ENCODE measurements around the gene ADAM12.

DNA sequence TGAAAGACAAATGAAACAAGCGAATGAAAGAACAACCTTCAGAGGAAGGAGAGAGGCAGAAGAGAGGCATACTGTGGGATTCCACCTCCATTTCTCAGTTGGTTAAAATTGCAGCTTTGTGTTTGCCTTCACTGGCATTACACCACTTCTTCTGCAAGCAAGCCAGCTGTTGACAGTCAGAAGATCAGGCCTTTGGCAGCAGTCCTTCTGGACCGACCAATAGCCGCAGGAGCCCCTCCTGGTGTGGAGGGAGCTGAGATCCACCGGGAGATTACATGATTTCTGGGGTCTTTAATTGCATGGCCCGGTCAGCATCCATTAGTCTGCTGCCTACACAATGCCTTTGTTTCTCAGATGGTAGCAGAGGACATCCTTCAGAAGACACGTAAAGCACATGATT lies 206.7 kb downstream of the ADAM12 start:
- no peak for TF ChIP-seq EZH2 (IDR thresholded peaks at IDR 0.05; ENCODE audit: low read depth, unreplicated experiment)
- TF ChIP-seq, protein P1, sequence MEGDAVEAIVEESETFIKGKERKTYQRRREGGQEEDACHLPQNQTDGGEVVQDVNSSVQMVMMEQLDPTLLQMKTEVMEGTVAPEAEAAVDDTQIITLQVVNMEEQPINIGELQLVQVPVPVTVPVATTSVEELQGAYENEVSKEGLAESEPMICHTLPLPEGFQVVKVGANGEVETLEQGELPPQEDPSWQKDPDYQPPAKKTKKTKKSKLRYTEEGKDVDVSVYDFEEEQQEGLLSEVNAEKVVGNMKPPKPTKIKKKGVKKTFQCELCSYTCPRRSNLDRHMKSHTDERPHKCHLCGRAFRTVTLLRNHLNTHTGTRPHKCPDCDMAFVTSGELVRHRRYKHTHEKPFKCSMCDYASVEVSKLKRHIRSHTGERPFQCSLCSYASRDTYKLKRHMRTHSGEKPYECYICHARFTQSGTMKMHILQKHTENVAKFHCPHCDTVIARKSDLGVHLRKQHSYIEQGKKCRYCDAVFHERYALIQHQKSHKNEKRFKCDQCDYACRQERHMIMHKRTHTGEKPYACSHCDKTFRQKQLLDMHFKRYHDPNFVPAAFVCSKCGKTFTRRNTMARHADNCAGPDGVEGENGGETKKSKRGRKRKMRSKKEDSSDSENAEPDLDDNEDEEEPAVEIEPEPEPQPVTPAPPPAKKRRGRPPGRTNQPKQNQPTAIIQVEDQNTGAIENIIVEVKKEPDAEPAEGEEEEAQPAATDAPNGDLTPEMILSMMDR (conservative IDR thresholded peaks at IDR 0.05; ENCODE audit: low read depth in 2 of 2) = no peak
- TF ChIP-seq CREB1 (CRISPR knock-in tag; IDR thresholded peaks at IDR 0.05; ENCODE audit: low read depth) = no peak
- no peak for TF ChIP-seq EZH2phosphoT487 (IDR thresholded peaks at IDR 0.05; ENCODE audit: unreplicated experiment)
- TF ChIP-seq, protein P2, sequence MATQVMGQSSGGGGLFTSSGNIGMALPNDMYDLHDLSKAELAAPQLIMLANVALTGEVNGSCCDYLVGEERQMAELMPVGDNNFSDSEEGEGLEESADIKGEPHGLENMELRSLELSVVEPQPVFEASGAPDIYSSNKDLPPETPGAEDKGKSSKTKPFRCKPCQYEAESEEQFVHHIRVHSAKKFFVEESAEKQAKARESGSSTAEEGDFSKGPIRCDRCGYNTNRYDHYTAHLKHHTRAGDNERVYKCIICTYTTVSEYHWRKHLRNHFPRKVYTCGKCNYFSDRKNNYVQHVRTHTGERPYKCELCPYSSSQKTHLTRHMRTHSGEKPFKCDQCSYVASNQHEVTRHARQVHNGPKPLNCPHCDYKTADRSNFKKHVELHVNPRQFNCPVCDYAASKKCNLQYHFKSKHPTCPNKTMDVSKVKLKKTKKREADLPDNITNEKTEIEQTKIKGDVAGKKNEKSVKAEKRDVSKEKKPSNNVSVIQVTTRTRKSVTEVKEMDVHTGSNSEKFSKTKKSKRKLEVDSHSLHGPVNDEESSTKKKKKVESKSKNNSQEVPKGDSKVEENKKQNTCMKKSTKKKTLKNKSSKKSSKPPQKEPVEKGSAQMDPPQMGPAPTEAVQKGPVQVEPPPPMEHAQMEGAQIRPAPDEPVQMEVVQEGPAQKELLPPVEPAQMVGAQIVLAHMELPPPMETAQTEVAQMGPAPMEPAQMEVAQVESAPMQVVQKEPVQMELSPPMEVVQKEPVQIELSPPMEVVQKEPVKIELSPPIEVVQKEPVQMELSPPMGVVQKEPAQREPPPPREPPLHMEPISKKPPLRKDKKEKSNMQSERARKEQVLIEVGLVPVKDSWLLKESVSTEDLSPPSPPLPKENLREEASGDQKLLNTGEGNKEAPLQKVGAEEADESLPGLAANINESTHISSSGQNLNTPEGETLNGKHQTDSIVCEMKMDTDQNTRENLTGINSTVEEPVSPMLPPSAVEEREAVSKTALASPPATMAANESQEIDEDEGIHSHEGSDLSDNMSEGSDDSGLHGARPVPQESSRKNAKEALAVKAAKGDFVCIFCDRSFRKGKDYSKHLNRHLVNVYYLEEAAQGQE (IDR thresholded peaks at IDR 0.05; ENCODE audit: unreplicated experiment) = no peak
- no peak for TF ChIP-seq POLR2AphosphoS5 (IDR thresholded peaks at IDR 0.05; ENCODE audit: low read depth)
- no peak for TF ChIP-seq JUNB (IDR thresholded peaks at IDR 0.05; ENCODE audit: unreplicated experiment)
- TF ChIP-seq NANOG (IDR thresholded peaks at IDR 0.05; ENCODE audit: borderline replicate concordance) = no peak
- TF ChIP-seq, protein P3, sequence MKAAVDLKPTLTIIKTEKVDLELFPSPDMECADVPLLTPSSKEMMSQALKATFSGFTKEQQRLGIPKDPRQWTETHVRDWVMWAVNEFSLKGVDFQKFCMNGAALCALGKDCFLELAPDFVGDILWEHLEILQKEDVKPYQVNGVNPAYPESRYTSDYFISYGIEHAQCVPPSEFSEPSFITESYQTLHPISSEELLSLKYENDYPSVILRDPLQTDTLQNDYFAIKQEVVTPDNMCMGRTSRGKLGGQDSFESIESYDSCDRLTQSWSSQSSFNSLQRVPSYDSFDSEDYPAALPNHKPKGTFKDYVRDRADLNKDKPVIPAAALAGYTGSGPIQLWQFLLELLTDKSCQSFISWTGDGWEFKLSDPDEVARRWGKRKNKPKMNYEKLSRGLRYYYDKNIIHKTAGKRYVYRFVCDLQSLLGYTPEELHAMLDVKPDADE (IDR thresholded peaks at IDR 0.05) = no peak
